B cell (primary cell): ENCODE results near the gene SUPT5H. TPM values are rescaled to one million over a fixed set of nuclear protein-coding genes. Genes with fewer than 3 reads are reported as not detected.

ENCODE experiments used
- ATAC-seq: fragments of 200-7000 bp; cut with Tn5 transposase; one replicate; pipeline ENCODE4 v1.10.0; 2021; ENCODE audit warnings: low read depth, mild to moderate bottlenecking, moderate number of reproducible peaks, moderate library complexity
- CTCF ChIA-PET: fragments of 350-600 bp; sonication (Branson Sonifier 250); formaldehyde crosslinking; loops from one replicate; lab custom pipeline; 2021; ENCODE audit warnings: antibody characterized with exemption, inconsistent platforms; lab: Charles Lee
- POLR2A ChIA-PET: fragments of 350-600 bp; sonication (Branson Sonifier 250); formaldehyde crosslinking; loops from one replicate; lab custom pipeline; 2021; ENCODE audit warnings: antibody characterized with exemption; lab: Charles Lee
- DNase-seq: peaks from one replicate; pipeline ENCODE4 v3.0.0; 2013
- H2AFZ ChIP-seq: 2 replicates; pipeline ENCODE4 v1.6.1; 2012; ENCODE audit warnings: mild to moderate bottlenecking, low read depth, low read length; ENCODE audit not compliant: insufficient read depth, poor library complexity, severe bottlenecking
- H3K27ac ChIP-seq, 2 donors: 1 replicate in 1 of 2; 2 replicates in 1 of 2; pipeline ENCODE4 v1.5.1; 2012 to 2013; ENCODE audit warnings: low read length in 2 of 2, mild to moderate bottlenecking in 2 of 2, moderate library complexity in 1 of 2
- H3K27me3 ChIP-seq, 4 experiments: fragments of 200-600 bp in 1 of 4; sonication (generic) in 1 of 4; replicated peaks in 1 of 4; 1 replicate in 2 of 4; 2 replicates in 2 of 4; pipeline versions ENCODE4 v1.6.1 to v1.7.0; 2013 to 2016; ENCODE audit warnings: low read length in 3 of 4, mild to moderate bottlenecking in 2 of 4, mixed read lengths in 1 of 4, moderate library complexity in 1 of 4; ENCODE audit not compliant: insufficient read depth in 4 of 4, control insufficient read depth in 3 of 4; ENCODE audit errors: control extremely low read depth in 1 of 4
- H3K36me3 ChIP-seq, 2 experiments: replicated peaks in 1 of 2; 1 replicate in 1 of 2; 2 replicates in 1 of 2; pipeline versions ENCODE4 v1.6.1 to v1.7.1; 2013; ENCODE audit warnings: low read length in 1 of 2; ENCODE audit not compliant: insufficient read depth in 2 of 2, control insufficient read depth in 1 of 2; ENCODE audit errors: control extremely low read depth in 1 of 2, extremely low read depth in 1 of 2
- H3K4me1 ChIP-seq, 2 donors: fragments of 200-600 bp in 1 of 2; sonication (generic) in 1 of 2; 1 replicate in 1 of 2; 2 replicates in 1 of 2; pipeline versions ENCODE4 v1.5.1 to v1.6.1; 2013 to 2017; ENCODE audit warnings: low read length in 2 of 2; ENCODE audit not compliant: control insufficient read depth in 2 of 2, insufficient read depth in 2 of 2
- H3K4me2 ChIP-seq: replicated peaks from 2 replicates; pipeline ENCODE3; 2012; ENCODE audit warnings: mild to moderate bottlenecking, low read depth, low read length; ENCODE audit not compliant: poor library complexity, severe bottlenecking
- H3K4me3 ChIP-seq, 5 experiments: fragments of 200-600 bp in 1 of 5; sonication (generic) in 1 of 5; 1 replicate in 3 of 5; 2 replicates in 2 of 5; pipeline versions ENCODE4 v1.5.1 to v1.7.0; 2011 to 2016; ENCODE audit warnings: low read length in 4 of 5, mild to moderate bottlenecking in 4 of 5, low read depth in 2 of 5, control low read depth in 1 of 5, moderate library complexity in 1 of 5; ENCODE audit not compliant: insufficient read depth in 1 of 5; ENCODE audit errors: control extremely low read depth in 1 of 5, extremely low read depth in 1 of 5
- H3K79me2 ChIP-seq: fragments of 200-600 bp; sonication (generic); one replicate; pipeline ENCODE4 v1.6.0; 2016; ENCODE audit warnings: low read length; ENCODE audit not compliant: control insufficient read depth, insufficient read depth
- H3K9ac ChIP-seq: fragments of 200-600 bp; sonication (generic); 2 replicates; pipeline ENCODE4 v1.6.1; 2017; ENCODE audit warnings: mild to moderate bottlenecking, low read length, moderate library complexity
- H3K9me3 ChIP-seq, 3 donors: one replicate each; pipeline versions ENCODE4 v1.6.1 to v1.7.1; 2013; ENCODE audit warnings: low read length in 2 of 3; ENCODE audit not compliant: control insufficient read depth in 2 of 3, insufficient read depth in 1 of 3; ENCODE audit errors: control extremely low read depth in 1 of 3
- H4K20me1 ChIP-seq: 2 replicates; pipeline ENCODE4 v1.6.0; 2012; ENCODE audit warnings: mild to moderate bottlenecking, low read length; ENCODE audit not compliant: insufficient read depth, control insufficient read depth, poor library complexity, severe bottlenecking
- H3K27ac Mint-ChIP-seq: one replicate; pipeline ENCODE4 v1.8.0; 2021; ENCODE audit warnings: mixed read lengths
- H3K27me3 Mint-ChIP-seq: one replicate; pipeline ENCODE4 v1.8.0; 2021; ENCODE audit warnings: mixed read lengths
- H3K4me1 Mint-ChIP-seq: one replicate; pipeline ENCODE4 v1.8.0; 2021; ENCODE audit warnings: mixed read lengths
- H3K4me3 Mint-ChIP-seq: one replicate; pipeline ENCODE4 v1.8.0; 2021; ENCODE audit warnings: mixed read lengths
- H3K9me3 Mint-ChIP-seq: one replicate; pipeline ENCODE4 v1.8.0; 2022; ENCODE audit warnings: mixed read lengths; ENCODE audit not compliant: insufficient read depth
- CTCF ChIP-seq: fragments of 200-600 bp; IDR thresholded peaks from one replicate; pipeline ENCODE4 v1.8.0; 2022; ENCODE audit warnings: antibody characterized with exemption, mild to moderate bottlenecking
- EZH2 ChIP-seq: IDR thresholded peaks from 2 replicates; pipeline ENCODE4 v1.6.1; 2012; ENCODE audit warnings: borderline replicate concordance, low read depth, mild to moderate bottlenecking, moderate library complexity, low read length; ENCODE audit not compliant: insufficient read depth, poor library complexity, severe bottlenecking
- WGBS: methylation state at CpG from one replicate; pipeline ENCODE4 v1.1.5; 2013; ENCODE audit warnings: missing lambda C conversion rate; ENCODE audit not compliant: insufficient coverage; 5-methylcytosine and 5-hydroxymethylcytosine counted together
- intact Hi-C: fragments of 100-400 bp; cut with micrococcal nuclease; formaldehyde crosslinking; loops from one replicate; pipeline ENCODE4 v1.10.0; 2022
- polyA minus RNA-seq: library from RNA; depleted of rRNA, polyadenylated mRNA; stranded (reverse); fragments of >200 nt; gene quantifications from 2 replicates; pipeline ENCODE4 v1.2.3, GENCODE V29; 2012
- polyA plus RNA-seq: library from polyadenylated mRNA; depleted of rRNA; stranded (reverse); fragments of >200 nt; gene quantifications from 2 replicates; pipeline ENCODE4 v1.2.3, GENCODE V29; 2012
- total RNA-seq, 2 donors: library from RNA; stranded (reverse); fragments of 120-200 nt in 1 of 2; gene quantifications; 1 replicate in 1 of 2; 2 replicates in 1 of 2; pipeline versions ENCODE4 v1.2.3 to v1.2.4, GENCODE V29; 2013 to 2022

SUPT5H gene
- 195 and 203 TPM in 2 replicates for total RNA-seq
- 96.3 TPM for total RNA-seq (2013)
- 119 and 197 TPM in 2 replicates for polyA plus RNA-seq
- 89.3 and 114 TPM in 2 replicates for polyA minus RNA-seq

- Mint-ChIP-seq H3K4me3 (peak within 1 kb of the TSS; percentile 97), H3K27me3 (no peaks in the 10 kb centered on the region), H3K27ac (peak within 1 kb of the TSS; percentile 97), H3K4me1 (peaks cover 58% of the 10 kb centered on the region), H3K9me3 (no peaks in the 10 kb centered on the region)
- POLR2A ChIA-PET = interaction anchor here (0.6 to 3.5 kb wide), 12 partner anchors 8 to 1202 kb away, joined by 3 to 42 read pairs (median 4); partner anchors contain the start of genes MED29, PAF1, RPS16 and TIMM50
- Histone ChIP-seq H3K27me3 (no peaks in the 10 kb centered on the region), H3K9me3 (no peaks in the 10 kb centered on the region), H4K20me1 (peaks cover 38% of the 10 kb centered on the region), H3K9ac (peak within 1 kb of the TSS; percentile 98), H3K4me1 (peaks cover 42 to 56% of the 10 kb centered on the region in 2 donors), H3K4me2 (peak within 1 kb of the TSS; percentile 96), H3K79me2 (peaks cover 58% of the 10 kb centered on the region), H3K36me3 (peaks cover 0 to 4% of the 10 kb centered on the region in 2 experiments), H2AFZ (peak within 1 kb of the TSS; percentile 80), H3K4me3 (peak within 1 kb of the TSS; percentile 69 to 98 (median 95)), H3K27ac (peak within 1 kb of the TSS; percentile 91 to 95)
- TF ChIP-seq EZH2 (no peak), CTCF (no peak)
- intact Hi-C loops = loop anchor here (1.0 to 10.0 kb wide), 10 partner anchors 9 to 389 kb away; partner anchors contain the start of genes DYRK1B, EID2, EID2B and MED29
- WGBS = under 1% methylated on average over 65 of the region's 68 CpGs
- CTCF ChIA-PET = interaction anchor here (0.7 to 2.4 kb wide), 6 partner anchors 10 to 222 kb away, joined by 3 to 9 read pairs (median 3); partner anchors contain the start of gene RPS16
- ATAC-seq (peak; percentile 94), DNase-seq (peak; percentile 99)
Measured at GRCh38 chr19:39445196-39446111, at the start of gene SUPT5H. Gene SUPT5H (plus strand): TSS chr19:39445582. CDS start chr19:39445891, 309 bp downstream.
